GM23248 (cell line): ENCODE data around the gene OPCML. TPM values are rescaled to one million over a fixed set of nuclear protein-coding genes. Genes with fewer than 3 reads are reported as not detected.

Experiments
- DNase-seq: peaks from one replicate; pipeline ENCODE4 v3.0.0-alpha.2; 2015
- H2AFZ ChIP-seq: fragments of 200-600 bp; sonication (generic); 2 replicates; pipeline ENCODE4 v1.6.1; 2016; ENCODE audit warnings: antibody characterized with exemption
- H3F3A ChIP-seq: fragments of 200-600 bp; sonication (generic); 2 replicates; pipeline ENCODE4 v1.6.1; 2016; ENCODE audit warnings: mild to moderate bottlenecking, antibody characterized with exemption, mixed run types; ENCODE audit not compliant: insufficient read depth
- H3K27ac ChIP-seq: fragments of 200-600 bp; sonication (generic); 2 replicates; pipeline ENCODE4 v1.5.1; 2016; ENCODE audit warnings: mild to moderate bottlenecking
- H3K27me3 ChIP-seq: fragments of 200-600 bp; sonication (generic); replicated peaks from 2 replicates; pipeline ENCODE4 v1.6.1; 2016; ENCODE audit warnings: mild to moderate bottlenecking; ENCODE audit not compliant: insufficient read depth
- H3K36me3 ChIP-seq: fragments of 200-600 bp; sonication (generic); 2 replicates; pipeline ENCODE4 v1.6.1; 2016; ENCODE audit warnings: low read depth, mild to moderate bottlenecking
- H3K4me1 ChIP-seq: fragments of 200-600 bp; sonication (generic); 2 replicates; pipeline ENCODE4 v1.6.1; 2016; ENCODE audit warnings: mild to moderate bottlenecking; ENCODE audit not compliant: insufficient read depth
- H3K4me2 ChIP-seq: fragments of 200-600 bp; sonication (generic); one replicate; pipeline ENCODE4 v1.6.1; 2016; ENCODE audit warnings: mild to moderate bottlenecking; ENCODE audit not compliant: unreplicated experiment
- H3K4me3 ChIP-seq: fragments of 200-600 bp; sonication (generic); 2 replicates; pipeline ENCODE4 v1.5.1; 2016; ENCODE audit warnings: mild to moderate bottlenecking
- H3K79me2 ChIP-seq: fragments of 200-600 bp; sonication (generic); 2 replicates; pipeline ENCODE4 v1.6.1; 2016; ENCODE audit warnings: mild to moderate bottlenecking; ENCODE audit not compliant: insufficient read depth
- H3K9ac ChIP-seq: fragments of 200-600 bp; sonication (generic); 2 replicates; pipeline ENCODE4 v1.6.1; 2016; ENCODE audit warnings: mild to moderate bottlenecking
- H3K9me2 ChIP-seq: fragments of 200-600 bp; sonication (generic); 2 replicates; pipeline ENCODE4 v1.6.1; 2016; ENCODE audit warnings: mixed run types, mild to moderate bottlenecking, moderate library complexity; ENCODE audit not compliant: insufficient read depth
- H3K9me3 ChIP-seq: fragments of 200-600 bp; sonication (generic); one replicate; pipeline ENCODE4 v1.6.1; 2017; ENCODE audit warnings: low read depth
- H4K20me1 ChIP-seq: fragments of 200-600 bp; sonication (generic); 2 replicates; pipeline ENCODE4 v1.6.0; 2016; ENCODE audit not compliant: insufficient read depth
- EZH2 ChIP-seq: fragments of 200-600 bp; sonication (generic); IDR thresholded peaks from 2 replicates; pipeline ENCODE4 v1.6.1; 2018; ENCODE audit warnings: antibody characterized with exemption, mild to moderate bottlenecking; ENCODE audit not compliant: insufficient read depth, poor library complexity, severe bottlenecking
- EZH2phosphoT487 ChIP-seq: fragments of 200-600 bp; sonication (generic); IDR thresholded peaks from 2 replicates; pipeline ENCODE4 v1.6.1; 2018; ENCODE audit warnings: antibody characterized with exemption, moderate library complexity, mild to moderate bottlenecking, low read depth; ENCODE audit not compliant: insufficient read depth
- WGBS, 2 experiments: methylation state at CpG; one replicate each; pipeline ENCODE4 v1.1.6; 2015 to 2017; ENCODE audit warnings: low lambda C conversion rate in 2 of 2, low coverage in 1 of 2; ENCODE audit errors: missing lambda C conversion rate in 2 of 2; 5-methylcytosine and 5-hydroxymethylcytosine counted together
- in situ Hi-C: fragments of 300-500 bp; cut with MboI; formaldehyde crosslinking; loops from 2 replicates; pipeline ENCODE4 v1.15.0; 2020
- polyA plus RNA-seq: library from polyadenylated mRNA; unstranded; fragments of >200 nt; fragmentation: Nextera tagmentation; extraction: Ambion mirVana; gene quantifications from 2 replicates; pipeline ENCODE4 v1.2.1, GENCODE V29; 2016
- total RNA-seq: library from RNA; depleted of rRNA; stranded (reverse); fragments of >200 nt; shearing (Covaris generic); gene quantifications from 2 replicates; pipeline ENCODE4 v1.2.3, GENCODE V29; 2014

Gene OPCML
- total and polyA plus RNA-seq, 2 experiments from 2014 or later: 0.69 to 1.6 TPM

DNA sequence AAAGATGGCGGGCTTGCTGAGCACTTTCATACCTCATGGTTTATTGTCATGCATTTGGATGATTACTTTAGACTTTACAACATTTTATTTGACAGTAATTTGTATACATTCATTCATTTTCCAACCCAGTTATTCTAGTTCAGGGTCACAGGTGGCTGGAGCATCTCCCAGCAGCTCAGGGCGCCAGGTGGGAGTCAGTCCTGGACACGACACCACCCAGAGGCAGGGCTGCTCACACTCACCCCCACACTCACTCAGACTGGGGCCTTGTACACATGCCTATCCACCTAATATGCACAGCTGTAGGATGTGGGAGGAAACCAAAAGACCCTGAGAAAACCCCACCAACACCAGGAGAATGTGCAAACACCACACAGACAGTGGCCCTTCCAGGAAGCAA is 123.9 kb downstream of the OPCML start:
- no peak for TF ChIP-seq EZH2phosphoT487
- no peak for TF ChIP-seq EZH2
- Histone ChIP-seq H3K4me1 (no peaks in the 10 kb centered on the region), H3K9ac (no peak overlapping the region), H3K9me2 (no peaks in the 10 kb centered on the region), H3K36me3 (no peaks in the 10 kb centered on the region), H3K9me3 (no peaks in the 10 kb centered on the region), H4K20me1 (no peaks in the 10 kb centered on the region), H3K4me2 (no peak overlapping the region), H3K27ac (no peak overlapping the region), H3K79me2 (no peaks in the 10 kb centered on the region), H3K4me3 (no peak overlapping the region), H3F3A (no peaks in the 10 kb centered on the region), H3K27me3 (no peaks in the 10 kb centered on the region), H2AFZ (no peak overlapping the region)
- in situ Hi-C loops: no loop called here
- no peak for DNase-seq
- 9 to 14% methylated on average over 3 of the region's 3 CpGs for WGBS, 2 experiments

DNA sequence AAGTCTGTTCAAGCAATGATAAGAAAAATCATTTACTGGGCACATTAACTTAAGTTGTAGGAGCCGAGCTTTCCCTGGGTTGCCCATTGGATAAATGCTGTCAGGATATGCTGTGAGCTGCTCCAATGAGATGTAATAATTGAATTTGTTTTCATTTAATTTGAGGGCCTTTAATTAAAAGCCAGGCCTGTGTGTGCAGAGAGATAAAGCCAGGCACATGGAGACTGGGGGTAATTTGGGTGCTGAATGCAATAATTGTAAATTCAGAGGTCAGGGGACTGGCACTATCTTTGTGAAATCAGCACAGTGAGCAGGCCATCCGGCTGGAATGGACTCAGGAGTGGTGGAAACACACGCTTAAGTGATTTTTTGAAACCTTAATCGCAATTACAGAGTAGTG is 125.8 kb downstream of the OPCML start:
- Histone ChIP-seq H3K9ac (no peak overlapping the region), H3K4me3 (no peak overlapping the region), H2AFZ (no peak overlapping the region), H3K9me3 (no peaks in the 10 kb centered on the region), H3K9me2 (no peaks in the 10 kb centered on the region), H3K4me1 (no peaks in the 10 kb centered on the region), H3F3A (no peaks in the 10 kb centered on the region), H3K27me3 (no peaks in the 10 kb centered on the region), H4K20me1 (no peaks in the 10 kb centered on the region), H3K27ac (no peak overlapping the region), H3K36me3 (no peaks in the 10 kb centered on the region), H3K4me2 (no peak overlapping the region), H3K79me2 (no peaks in the 10 kb centered on the region)
- no peak for DNase-seq
- TF ChIP-seq EZH2phosphoT487: no peak
- no peak for TF ChIP-seq EZH2
- in situ Hi-C loops: no loop called here
- WGBS, 2 experiments: 13 to 14% methylated on average over 4 of the region's 4 CpGs

- no peaks in the 10 kb centered on the region for H3K79me2 ChIP-seq
- no peak for DNase-seq
Measured at GRCh38 chr11:133403900-133404299, 128.4 kb downstream of the OPCML start.

DNA sequence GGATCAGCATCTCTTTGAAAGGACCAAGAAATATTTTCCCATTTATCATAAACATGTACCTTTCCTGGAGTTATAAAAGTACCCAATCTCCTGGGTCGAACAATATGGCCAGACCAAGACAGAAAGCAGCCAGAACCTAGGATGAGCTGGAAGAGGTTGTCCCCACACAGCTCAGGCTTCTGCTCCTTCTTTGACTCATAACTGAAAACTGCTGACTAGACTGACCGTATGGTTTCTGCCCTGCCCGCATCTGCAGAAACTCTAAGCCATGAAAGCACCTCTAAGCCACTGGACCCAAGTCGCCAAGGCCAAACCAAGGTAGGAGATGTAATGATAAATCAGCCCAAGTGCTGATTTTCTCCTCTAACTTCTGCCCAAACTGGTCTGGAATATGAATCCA is 129.8 kb downstream of the OPCML start:
- in situ Hi-C loops: no loop called here
- WGBS, 2 experiments: 14 to 20% methylated on average over 4 of the region's 4 CpGs
- no peaks in the 10 kb centered on the region for H3K27me3 ChIP-seq

More at GRCh38 chr11:133403900-133404299, 128.4 kb downstream of the OPCML start:
- H3K4me1 ChIP-seq: no peaks in the 10 kb centered on the region
- no peaks in the 10 kb centered on the region for H3K9me3 ChIP-seq
- H3K9ac ChIP-seq: no peak overlapping the region
- no peaks in the 10 kb centered on the region for H3K9me2 ChIP-seq
- H2AFZ ChIP-seq: no peak overlapping the region
- H3F3A ChIP-seq: no peaks in the 10 kb centered on the region
- no peak overlapping the region for H3K4me2 ChIP-seq
- in situ Hi-C loops: no loop called here
- WGBS, 2 experiments: 30 to 40% methylated on average over 4 to 6 of the region's 6 CpGs
- H3K4me3 ChIP-seq: no peak overlapping the region
- H3K27ac ChIP-seq: no peak overlapping the region
- no peaks in the 10 kb centered on the region for H3K27me3 ChIP-seq
- no peaks in the 10 kb centered on the region for H3K36me3 ChIP-seq
- no peaks in the 10 kb centered on the region for H4K20me1 ChIP-seq
- TF ChIP-seq EZH2: no peak
- TF ChIP-seq EZH2phosphoT487: no peak

More for the DNA sequence above, 129.8 kb downstream of the OPCML start:
- no peaks in the 10 kb centered on the region for H3F3A ChIP-seq
- H3K4me2 ChIP-seq: no peak overlapping the region
- no peaks in the 10 kb centered on the region for H3K9me3 ChIP-seq
- H2AFZ ChIP-seq: no peak overlapping the region
- H3K4me3 ChIP-seq: no peak overlapping the region
- no peaks in the 10 kb centered on the region for H4K20me1 ChIP-seq
- no peaks in the 10 kb centered on the region for H3K79me2 ChIP-seq
- H3K27ac ChIP-seq: no peak overlapping the region
- H3K4me1 ChIP-seq: no peaks in the 10 kb centered on the region
- no peak for DNase-seq
- TF ChIP-seq EZH2: no peak
- TF ChIP-seq EZH2phosphoT487: no peak
- no peak overlapping the region for H3K9ac ChIP-seq
- H3K9me2 ChIP-seq: no peaks in the 10 kb centered on the region
- no peaks in the 10 kb centered on the region for H3K36me3 ChIP-seq
